ENCODE measurements around the gene SPO11. TPM values are rescaled to one million over a fixed set of nuclear protein-coding genes. Genes with fewer than 3 reads are reported as not detected.

Gene SPO11
- polyA plus RNA-seq, 1 experiment: not detected

GRCh38 chr20:57392512-57393271 lies 63.1 kb downstream of the SPO11 start:
- peak overlapping the region; percentile 72 for H3K4me3 ChIP-seq (ENCODE audit: low read depth, low read length)
- CTCF ChIA-PET: interaction anchor here (0.8 to 1.5 kb wide), 2 partner anchors 8 to 20 kb away, joined by 3 to 4 read pairs; no protein-coding TSS in a partner anchor

More at GRCh38 chr20:57392512-57393271, 63.1 kb downstream of the SPO11 start:
- TF ChIP-seq, protein P1, sequence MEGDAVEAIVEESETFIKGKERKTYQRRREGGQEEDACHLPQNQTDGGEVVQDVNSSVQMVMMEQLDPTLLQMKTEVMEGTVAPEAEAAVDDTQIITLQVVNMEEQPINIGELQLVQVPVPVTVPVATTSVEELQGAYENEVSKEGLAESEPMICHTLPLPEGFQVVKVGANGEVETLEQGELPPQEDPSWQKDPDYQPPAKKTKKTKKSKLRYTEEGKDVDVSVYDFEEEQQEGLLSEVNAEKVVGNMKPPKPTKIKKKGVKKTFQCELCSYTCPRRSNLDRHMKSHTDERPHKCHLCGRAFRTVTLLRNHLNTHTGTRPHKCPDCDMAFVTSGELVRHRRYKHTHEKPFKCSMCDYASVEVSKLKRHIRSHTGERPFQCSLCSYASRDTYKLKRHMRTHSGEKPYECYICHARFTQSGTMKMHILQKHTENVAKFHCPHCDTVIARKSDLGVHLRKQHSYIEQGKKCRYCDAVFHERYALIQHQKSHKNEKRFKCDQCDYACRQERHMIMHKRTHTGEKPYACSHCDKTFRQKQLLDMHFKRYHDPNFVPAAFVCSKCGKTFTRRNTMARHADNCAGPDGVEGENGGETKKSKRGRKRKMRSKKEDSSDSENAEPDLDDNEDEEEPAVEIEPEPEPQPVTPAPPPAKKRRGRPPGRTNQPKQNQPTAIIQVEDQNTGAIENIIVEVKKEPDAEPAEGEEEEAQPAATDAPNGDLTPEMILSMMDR (IDR thresholded peaks at IDR 0.05; ENCODE audit: insufficient read depth, low read depth, low read length): no peak
- H3K27me3 ChIP-seq (ENCODE audit: control insufficient read depth, insufficient read depth, low read length): no peaks in the 10 kb centered on the region
- peaks cover 8% of the 10 kb centered on the region for H3K36me3 ChIP-seq (ENCODE audit: control insufficient read depth, insufficient read depth, low read length)
- DNase-seq (ENCODE audit: low read depth): no peak
- POLR2A ChIA-PET: no interaction called here

Small RNA genes lying within 50 kb of the gene (small RNA-seq; reads per million reads assigned to genes)
- gene MIR4325 (ENCODE audit: insufficient read length, low read depth, low replicate concordance) (not detected), gene RF00019 (ENCODE audit: insufficient read length, low read depth, low replicate concordance) (not detected), gene RPL39P39 (ENCODE audit: insufficient read length, low read depth, low replicate concordance) (not detected)

Other genes starting within 250 kb of the SPO11 start
- gene BMP7, start 63.2 kb upstream of the SPO11 start, polyA plus RNA-seq (2011; rRNA removed): not detected in 2 replicates
- 30.5 and 39.0 TPM in 2 replicates for gene RAE1, start 21.5 kb downstream of the SPO11 start, polyA plus RNA-seq (2011; rRNA removed)
- 3.2 and 5.2 TPM in 2 replicates for gene RBM38, start 61.6 kb downstream of the SPO11 start, polyA plus RNA-seq (2011; rRNA removed)
- gene CTCFL, start 195.3 kb downstream of the SPO11 start, polyA plus RNA-seq (2011; rRNA removed): not detected in 2 replicates
- not detected in 2 replicates for gene PCK1, start 231.3 kb downstream of the SPO11 start, polyA plus RNA-seq (2011; rRNA removed)